ENCODE data around the gene CCDC6. TPM values are rescaled to one million over a fixed set of nuclear protein-coding genes. Genes with fewer than 3 reads are reported as not detected.

CCDC6 gene
- total and polyA plus RNA-seq, 11 donors = 3.7 to 47.1 (median 17.4) TPM

DNA sequence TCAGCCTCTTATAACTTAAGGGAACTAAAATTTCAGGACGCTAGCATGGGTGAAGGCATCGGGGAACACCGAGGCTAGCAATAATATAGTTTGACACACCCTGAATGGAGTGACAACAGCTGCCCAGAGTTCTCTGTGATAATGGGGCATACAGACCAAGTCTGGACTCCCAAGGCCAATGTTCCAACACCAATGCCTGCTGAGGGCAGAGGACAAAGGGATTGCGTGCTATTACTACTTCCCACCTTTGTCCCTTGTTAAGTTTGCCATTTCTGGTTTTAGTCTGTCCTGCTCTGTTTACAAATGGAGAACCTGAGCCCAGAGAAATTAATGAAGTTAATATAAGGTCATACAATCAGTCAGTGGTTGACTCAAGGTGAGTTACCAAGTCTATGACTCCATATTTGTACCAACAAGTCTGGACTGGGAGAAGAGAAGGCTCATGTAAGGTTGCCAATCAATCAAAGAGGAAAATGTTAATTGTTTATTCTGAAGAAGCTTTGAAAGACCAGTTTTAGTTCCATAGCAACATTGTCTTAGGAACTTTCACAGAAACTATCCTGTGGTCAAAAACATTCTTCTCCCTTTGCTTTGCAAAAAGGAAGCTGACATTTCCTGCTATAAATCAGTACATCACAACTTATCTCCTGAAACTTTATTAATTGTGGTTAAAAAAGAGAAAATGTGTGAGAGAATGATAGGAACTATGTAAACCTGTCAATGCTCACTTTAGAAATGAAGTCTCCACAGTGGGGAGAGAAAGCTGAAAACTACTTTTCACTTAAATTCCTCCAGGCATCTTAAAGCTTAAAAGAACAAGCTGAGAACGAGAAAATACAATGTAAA lies 74.5 kb downstream of the CCDC6 start:
- 88 to 96% (median 91%) methylated on average over 5 of the region's 5 CpGs for WGBS, 4 donors
- DNase-seq (no peak), ATAC-seq (no peak)
- Histone ChIP-seq H3K36me3 (peaks cover 0 to 25% (median 13%) of the 10 kb centered on the region in 9 donors), H3K27ac (no peak overlapping the region), H3K27me3 (no peaks in the 10 kb centered on the region), H3K4me3 (no peak overlapping the region), H3K4me1 (peaks cover 0 to 34% (median 6%) of the 10 kb centered on the region in 12 donors), H3K9me3 (no peaks in the 10 kb centered on the region)
- no peak for TF ChIP-seq CTCF (IDR thresholded peaks at IDR 0.05)
- no peak for TF ChIP-seq POLR2A (IDR thresholded peaks at IDR 0.05)
- intact Hi-C loops (cut with DNase I) = loop anchor here in 6 of 10 donors (2.0 to 10.0 kb wide), 5 partner anchors 75 to 595 kb away; partner anchors contain the start of gene CCDC6 (in 3 of the 6)

DNA sequence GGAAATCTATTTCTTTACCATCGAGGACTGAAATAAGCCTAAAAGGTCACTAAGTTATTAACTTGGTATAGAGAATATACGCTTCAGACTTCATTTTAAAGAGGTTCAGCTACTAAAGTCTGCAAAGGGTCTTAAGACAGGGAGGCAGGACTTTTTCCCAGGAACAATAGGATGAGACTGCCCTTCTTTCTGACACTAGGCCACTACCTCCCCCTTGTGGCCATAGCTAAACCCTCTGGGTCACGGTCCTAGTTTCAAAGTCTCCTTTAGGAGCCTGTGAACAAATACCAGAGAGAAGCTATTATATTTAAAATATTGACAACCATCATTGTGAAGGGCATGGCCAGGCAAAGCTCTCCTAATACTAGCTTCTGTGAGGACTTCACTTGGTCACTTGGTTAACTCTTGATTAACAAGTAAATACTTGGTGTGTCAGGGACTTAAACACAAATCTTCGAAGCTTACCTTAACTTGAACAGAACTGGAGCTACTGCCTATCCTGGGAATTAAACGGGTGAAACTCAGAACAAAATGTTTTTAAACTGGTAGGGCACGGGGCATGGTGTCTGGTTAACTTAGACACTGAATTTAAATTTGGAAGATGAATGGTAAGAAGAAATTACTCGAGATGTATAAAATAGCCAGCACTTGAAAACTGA lies 75.6 kb downstream of the CCDC6 start:
- peak in 4 of 5 donors; percentile 26 to 40 (median 34) for DNase-seq
- Histone ChIP-seq H3K27me3 (no peaks in the 10 kb centered on the region), H3K36me3 (peaks cover 0 to 25% (median 13%) of the 10 kb centered on the region in 9 donors), H3K4me1 (peaks cover 0 to 41% (median 9%) of the 10 kb centered on the region in 12 donors), H3K9me3 (no peaks in the 10 kb centered on the region), H3K4me3 (no peak overlapping the region), H3K27ac (no peak overlapping the region)
- WGBS, 4 donors = 74 to 79% (median 77%) methylated on average over 7 of the region's 7 CpGs
- TF ChIP-seq POLR2A (IDR thresholded peaks at IDR 0.05) = no peak
- peak; percentile 64 to 87 (median 78) for TF ChIP-seq CTCF (IDR thresholded peaks at IDR 0.05)
- intact Hi-C loops (cut with DNase I) = loop anchor here in 7 of 10 donors (1.0 to 10.0 kb wide), 6 partner anchors 77 to 593 kb away; partner anchors contain the start of gene CCDC6 (in 3 of the 7)
- ATAC-seq = peak in 3 of 4 donors; percentile 56 to 73 (median 57)

DNA sequence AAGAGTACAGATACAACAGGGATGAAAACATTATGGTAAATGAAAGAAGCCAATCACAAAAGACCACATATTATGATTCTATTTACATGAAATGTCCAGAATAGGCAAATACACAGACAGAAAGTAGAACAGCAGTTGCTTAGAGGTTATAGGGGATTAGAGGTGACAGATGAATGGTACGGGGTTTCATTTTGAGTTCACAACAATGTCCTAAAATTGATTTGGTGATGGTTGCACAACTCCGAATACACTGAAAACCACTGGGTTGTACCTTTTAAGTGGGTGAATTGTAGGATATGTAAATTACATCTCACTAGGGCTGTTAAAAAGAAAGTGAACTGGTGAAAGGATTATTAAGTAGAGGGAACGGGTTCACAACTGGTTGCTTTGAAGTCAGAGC lies 76.8 kb downstream of the CCDC6 start:
- no peak for DNase-seq
- Histone ChIP-seq H3K36me3 (peaks cover 0 to 25% (median 13%) of the 10 kb centered on the region in 9 donors), H3K4me1 (peaks cover 0 to 33% (median 6%) of the 10 kb centered on the region in 12 donors), H3K4me3 (no peak overlapping the region), H3K27ac (no peak overlapping the region), H3K27me3 (no peaks in the 10 kb centered on the region), H3K9me3 (no peaks in the 10 kb centered on the region)
- 77 to 96% (median 93%) methylated on average over 3 of the region's 3 CpGs for WGBS, 4 donors
- TF ChIP-seq CTCF (IDR thresholded peaks at IDR 0.05) (no peak), POLR2A (IDR thresholded peaks at IDR 0.05) (no peak)
- ATAC-seq = no peak
- intact Hi-C loops (cut with DNase I) = loop anchor here in 4 of 10 donors (1.0 to 10.0 kb wide), 3 partner anchors 202 to 585 kb away; no protein-coding TSS in a partner anchor

DNA sequence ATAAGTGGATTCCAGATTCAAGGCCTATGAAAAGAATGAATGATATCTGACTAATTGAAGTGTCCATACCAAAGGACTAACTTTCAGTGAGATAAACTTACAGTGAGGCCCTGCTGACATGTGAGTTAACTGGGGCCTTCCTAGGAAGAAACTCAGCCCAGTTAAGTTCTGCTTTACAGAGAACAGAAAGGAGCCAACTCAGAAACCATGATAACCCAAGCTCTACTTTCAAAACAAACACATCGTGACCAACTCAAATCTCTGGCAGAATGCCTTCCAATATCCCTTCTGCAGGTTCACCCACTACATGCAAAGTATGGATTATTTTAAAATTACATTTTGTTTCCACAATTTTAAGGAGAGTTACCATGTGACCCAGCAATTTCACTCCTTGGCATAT lies 77.3 kb downstream of the CCDC6 start:
- Histone ChIP-seq H3K27me3 (no peaks in the 10 kb centered on the region), H3K36me3 (peaks cover 0 to 25% (median 13%) of the 10 kb centered on the region in 9 donors), H3K4me1 (peaks cover 0 to 29% (median 4%) of the 10 kb centered on the region in 12 donors), H3K27ac (no peak overlapping the region), H3K4me3 (no peak overlapping the region), H3K9me3 (no peaks in the 10 kb centered on the region)
- WGBS, 4 donors = 36 to 57% (median 42%) methylated on average over 1 of the region's 1 CpG
- ATAC-seq (no peak), DNase-seq (no peak)
- TF ChIP-seq CTCF (IDR thresholded peaks at IDR 0.05) (no peak), POLR2A (IDR thresholded peaks at IDR 0.05) (no peak)
- intact Hi-C loops (cut with DNase I) = loop anchor here in 4 of 10 donors (1.0 to 10.0 kb wide), 3 partner anchors 202 to 584 kb away; no protein-coding TSS in a partner anchor
